ENCODE results near the gene CHKA. TPM values are rescaled to one million over a fixed set of nuclear protein-coding genes. Genes with fewer than 3 reads are reported as not detected.

CHKA gene
- total and polyA plus RNA-seq, 2 of the 8 experiments (the other 6 are each of a cell fraction or from before 2014, with no cell fraction given): 61.2 to 86.6 TPM

DNA sequence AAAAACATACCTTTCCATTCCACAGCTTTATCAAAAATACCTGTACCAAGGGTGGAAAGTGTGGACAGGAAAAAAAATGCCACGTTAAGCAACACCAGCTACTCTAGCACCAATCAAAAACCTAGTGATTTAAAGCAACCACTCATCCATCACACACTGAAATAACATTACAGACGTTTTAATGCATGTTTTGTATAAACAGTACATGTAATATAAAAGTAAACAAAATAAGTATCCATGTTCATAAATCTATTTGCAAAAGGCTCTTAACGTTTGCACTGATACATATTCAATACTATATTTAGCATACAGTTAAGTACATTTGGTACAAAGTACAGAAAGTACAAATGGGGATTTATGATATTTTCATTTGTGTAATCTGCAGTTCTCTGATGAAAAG is 38.7 kb downstream of the CHKA start:
- CTCF ChIA-PET (ENCODE audit: partially characterized antibody): interaction anchor here (1.0 kb wide), 1 partner anchor 12 kb away, joined by 3 read pairs; no protein-coding TSS in a partner anchor
- no peak overlapping the region for H2AFZ ChIP-seq (ENCODE audit: low read length)
- no peak overlapping the region for H2BK15ac ChIP-seq (ENCODE audit: low read length)
- H3K4me2 ChIP-seq (ENCODE audit: insufficient read depth in 1 of 2, low read depth in 2 of 2, low read length in 2 of 2): no peak overlapping the region
- no peak overlapping the region for H3K4me3 ChIP-seq (ENCODE audit: extremely low read depth in 1 of 4, insufficient read depth in 2 of 4, low read depth in 3 of 4, low read length in 4 of 4)
- 90% methylated on average over 3 of the region's 3 CpGs; no CpG with 5 or more reads in 1 of the 2 experiments for WGBS, 2 experiments (ENCODE audit: extremely low coverage in 1 of 2, insufficient coverage in 1 of 2, insufficient read length in 1 of 2, insufficient replicate concordance in 2 of 2, low coverage in 1 of 2, low lambda C conversion rate in 2 of 2, missing lambda C conversion rate in 1 of 2)
- H3K36me3 ChIP-seq (ENCODE audit: control insufficient read depth in 2 of 4, insufficient read depth in 4 of 4, low read length in 3 of 4): peaks cover 2 to 35% (median 16%) of the 10 kb centered on the region in 4 experiments; a peak in 7 of 8 replicates
- no peaks in the 10 kb centered on the region for H3K9me3 ChIP-seq (ENCODE audit: insufficient read depth in 2 of 2, low read depth in 1 of 2, low read length in 1 of 2)
- no peak overlapping the region for H3K14ac ChIP-seq (ENCODE audit: insufficient read length)
- H3K79me1 ChIP-seq (ENCODE audit: low read depth, low read length): peaks cover 14% of the 10 kb centered on the region
- peaks cover 3 to 12% of the 10 kb centered on the region in 2 experiments for H4K20me1 ChIP-seq (replicated peaks in 1 of 2; ENCODE audit: control insufficient read depth in 1 of 2, insufficient read depth in 2 of 2, low read length in 2 of 2)
- POLR2A ChIA-PET (ENCODE audit: partially characterized antibody): interaction anchor here (2.1 to 3.4 kb wide), 2 partner anchors 10 to 11 kb away, joined by 7 to 12 read pairs; no protein-coding TSS in a partner anchor
- H3K27ac ChIP-seq (ENCODE audit: low read depth, low read length): no peak overlapping the region
- no peak overlapping the region for H2BK20ac ChIP-seq (ENCODE audit: low read length)
- H4K5ac ChIP-seq (ENCODE audit: insufficient read length, low read depth, low read length): no peak overlapping the region
- no peak overlapping the region for H3K4ac ChIP-seq (replicated peaks; ENCODE audit: insufficient read length, low read depth, low read length)
- no peak overlapping the region for H3K23ac ChIP-seq (ENCODE audit: insufficient read length)
- no peak overlapping the region for H4K8ac ChIP-seq (ENCODE audit: extremely low read depth, insufficient read depth, low read length)
- H3K9ac ChIP-seq (replicated peaks in 1 of 4; ENCODE audit: extremely low read depth in 1 of 4, low read depth in 3 of 4, low read length in 3 of 4): no peak overlapping the region
- FAIRE-seq (no peak), DNase-seq (ENCODE audit: low read depth in 1 of 2, low spot score in 2 of 2) (no peak)
- H3K79me2 ChIP-seq (ENCODE audit: control insufficient read depth in 1 of 2, insufficient read depth in 2 of 2, low read length in 2 of 2): peaks cover 3 to 66% of the 10 kb centered on the region in 2 experiments; a peak in 3 of 4 replicates
- no peak overlapping the region for H2BK5ac ChIP-seq (ENCODE audit: low read depth, low read length)
- H3K18ac ChIP-seq (ENCODE audit: extremely low read depth, low read length): no peak overlapping the region
- H3K23me2 ChIP-seq (ENCODE audit: low read depth, low read length): no peaks in the 10 kb centered on the region
- H3K4me1 ChIP-seq (replicated peaks in 1 of 4; ENCODE audit: control insufficient read depth in 3 of 4, insufficient read depth in 4 of 4, low read length in 3 of 4): no peaks in the 10 kb centered on the region
- H3K56ac ChIP-seq (replicated peaks; ENCODE audit: insufficient read length, low read depth, low read length): no peak overlapping the region
- no peak overlapping the region for H2BK12ac ChIP-seq (ENCODE audit: low read depth, low read length)
- H2BK120ac ChIP-seq (replicated peaks; ENCODE audit: low read depth, low read length): no peak overlapping the region
- no peak overlapping the region for H2AK5ac ChIP-seq (ENCODE audit: low read depth, low read length)
- H4K91ac ChIP-seq (replicated peaks; ENCODE audit: insufficient read length, low read length): no peak overlapping the region
- no peaks in the 10 kb centered on the region for H3K27me3 ChIP-seq (replicated peaks in 1 of 4; ENCODE audit: control insufficient read depth in 3 of 4, extremely low read depth in 1 of 4, insufficient read depth in 3 of 4, low read length in 3 of 4)
- TF ChIP-seq JUN (IDR thresholded peaks at IDR 0.05; ENCODE audit: low read depth, low read length) (no peak), KDM1A (IDR thresholded peaks at IDR 0.05; ENCODE audit: borderline replicate concordance, low read length) (no peak), GABPA (IDR thresholded peaks at IDR 0.05; ENCODE audit: borderline replicate concordance, insufficient read depth, low read length) (no peak), CBX5 (IDR thresholded peaks at IDR 0.05; ENCODE audit: low read depth, low read length) (no peak), CHD2 (IDR thresholded peaks at IDR 0.05; ENCODE audit: low read length) (no peak)
- TF ChIP-seq, protein P1, sequence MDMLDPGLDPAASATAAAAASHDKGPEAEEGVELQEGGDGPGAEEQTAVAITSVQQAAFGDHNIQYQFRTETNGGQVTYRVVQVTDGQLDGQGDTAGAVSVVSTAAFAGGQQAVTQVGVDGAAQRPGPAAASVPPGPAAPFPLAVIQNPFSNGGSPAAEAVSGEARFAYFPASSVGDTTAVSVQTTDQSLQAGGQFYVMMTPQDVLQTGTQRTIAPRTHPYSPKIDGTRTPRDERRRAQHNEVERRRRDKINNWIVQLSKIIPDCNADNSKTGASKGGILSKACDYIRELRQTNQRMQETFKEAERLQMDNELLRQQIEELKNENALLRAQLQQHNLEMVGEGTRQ (IDR thresholded peaks at IDR 0.05; ENCODE audit: low read length): no peak

Data from H1 (cell line).